HFF-Myc (cell line): ENCODE measurements around the gene TSPAN32.
"Not testable (repeated sequence)": the region's sequence is repeated elsewhere in the genome, so short reads cannot be mapped to it uniquely, and the experiment has no call there.

Source experiments
- DNase-seq: peaks from one replicate; pipeline ENCODE4 v3.0.0-alpha.2; 2011; ENCODE audit warnings: low read depth; ENCODE audit errors: extremely low read depth
- H3K4me3 ChIP-seq: replicated peaks from 2 replicates; pipeline ENCODE4 v1.5.1; 2011; ENCODE audit warnings: low read depth, mild to moderate bottlenecking, control low read depth, low read length
- CTCF ChIP-seq: IDR thresholded peaks from 2 replicates; pipeline ENCODE4 v1.5.1; 2012; ENCODE audit warnings: mild to moderate bottlenecking, low read depth, low read length, control low read depth; ENCODE audit errors: missing control alignments

Gene TSPAN32

GRCh38 chr11:2347308-2347830 lies 45.6 kb downstream of the TSPAN32 start:
- TF ChIP-seq CTCF, result no peak
- no peak overlapping the region for H3K4me3 ChIP-seq
- no peak for DNase-seq

GRCh38 chr11:2348986-2349385 lies 47.2 kb downstream of the TSPAN32 start:
- TF ChIP-seq CTCF, result no peak
- no peak overlapping the region for H3K4me3 ChIP-seq
- peak; percentile 37 for DNase-seq

GRCh38 chr11:2351701-2352100 lies 49.9 kb downstream of the TSPAN32 start:
- no peak overlapping the region for H3K4me3 ChIP-seq
- no peak for DNase-seq
- no peak for TF ChIP-seq CTCF

- no peak for DNase-seq
- H3K4me3 ChIP-seq, result no peak overlapping the region
- TF ChIP-seq CTCF, result no peak
Measured at GRCh38 chr11:2352420-2352819, 50.6 kb downstream of the TSPAN32 start.

GRCh38 chr11:2355000-2355644 lies 53.3 kb downstream of the TSPAN32 start:
- H3K4me3 ChIP-seq, result no peak overlapping the region
- DNase-seq, result no peak
- no peak for TF ChIP-seq CTCF

- no peak for TF ChIP-seq CTCF
- DNase-seq, result no peak
- H3K4me3 ChIP-seq, result no peak overlapping the region
Measured at GRCh38 chr11:2357246-2357645, 55.4 kb downstream of the TSPAN32 start.

- DNase-seq, H3K4me3 ChIP-seq: not testable (repeated sequence)
Measured at GRCh38 chr11:2357651-2358050, 55.8 kb downstream of the TSPAN32 start.
